HG02798 (cell line): Measurements from ENCODE around the gene SLC38A11.
A peak's percentile ranks its signal among the peaks of the same experiment; 100 is the strongest.
"Not testable (repeated sequence)": the region's sequence is repeated elsewhere in the genome, so short reads cannot be mapped to it uniquely, and the experiment has no call there.

Experiments
- ATAC-seq: cut with Tn5 transposase; IDR thresholded peaks from one replicate; pipeline ENCODE4 v1.9.1; 2021; ENCODE audit warnings: mild to moderate bottlenecking; ENCODE audit not compliant: unreplicated experiment, poor library complexity

The SLC38A11 gene, protein sequence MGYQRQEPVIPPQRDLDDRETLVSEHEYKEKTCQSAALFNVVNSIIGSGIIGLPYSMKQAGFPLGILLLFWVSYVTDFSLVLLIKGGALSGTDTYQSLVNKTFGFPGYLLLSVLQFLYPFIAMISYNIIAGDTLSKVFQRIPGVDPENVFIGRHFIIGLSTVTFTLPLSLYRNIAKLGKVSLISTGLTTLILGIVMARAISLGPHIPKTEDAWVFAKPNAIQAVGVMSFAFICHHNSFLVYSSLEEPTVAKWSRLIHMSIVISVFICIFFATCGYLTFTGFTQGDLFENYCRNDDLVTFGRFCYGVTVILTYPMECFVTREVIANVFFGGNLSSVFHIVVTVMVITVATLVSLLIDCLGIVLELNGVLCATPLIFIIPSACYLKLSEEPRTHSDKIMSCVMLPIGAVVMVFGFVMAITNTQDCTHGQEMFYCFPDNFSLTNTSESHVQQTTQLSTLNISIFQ

DNA sequence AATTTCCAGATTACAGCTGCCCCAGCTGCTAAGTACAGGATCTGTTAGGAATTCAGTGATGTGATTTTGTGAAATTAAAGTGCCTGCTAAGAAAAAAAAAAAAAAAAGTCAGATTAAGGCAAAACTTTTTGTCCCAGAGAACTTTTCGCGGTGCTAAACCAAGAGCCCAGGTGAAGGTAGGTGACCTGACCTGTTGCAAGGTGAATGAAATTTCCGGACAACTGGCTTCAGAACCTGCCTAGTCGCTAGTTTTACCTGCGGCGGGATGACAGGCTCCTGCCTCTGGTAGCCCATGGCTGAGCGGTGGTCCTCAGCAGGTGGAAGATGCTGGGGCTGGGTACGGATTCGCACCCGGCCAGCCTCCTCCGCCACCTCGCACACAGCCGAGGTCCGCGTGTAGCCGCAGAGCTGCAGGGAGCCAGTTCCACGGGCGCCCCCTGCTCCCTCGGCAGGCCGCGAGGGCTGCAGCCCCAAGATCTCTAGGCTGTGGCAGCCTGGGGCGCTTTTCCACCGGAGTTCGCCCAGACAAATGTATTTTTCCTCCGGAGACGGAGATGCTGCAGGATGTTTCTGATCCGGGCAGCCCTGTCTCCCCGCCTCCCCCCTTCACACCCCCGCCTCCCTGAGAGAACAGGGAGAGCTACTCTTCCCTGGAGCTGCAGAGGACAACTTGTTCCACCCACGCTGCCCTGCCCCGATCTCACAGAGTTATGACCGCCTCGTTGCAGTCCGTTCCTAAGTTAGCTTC, at the start of gene SLC38A11:
TSS of gene SLC38A11 (minus strand) at position 572 of the 748 bp plus-strand sequence. CDS start at position 294, 278 bp downstream.
- ATAC-seq: no peak

DNA sequence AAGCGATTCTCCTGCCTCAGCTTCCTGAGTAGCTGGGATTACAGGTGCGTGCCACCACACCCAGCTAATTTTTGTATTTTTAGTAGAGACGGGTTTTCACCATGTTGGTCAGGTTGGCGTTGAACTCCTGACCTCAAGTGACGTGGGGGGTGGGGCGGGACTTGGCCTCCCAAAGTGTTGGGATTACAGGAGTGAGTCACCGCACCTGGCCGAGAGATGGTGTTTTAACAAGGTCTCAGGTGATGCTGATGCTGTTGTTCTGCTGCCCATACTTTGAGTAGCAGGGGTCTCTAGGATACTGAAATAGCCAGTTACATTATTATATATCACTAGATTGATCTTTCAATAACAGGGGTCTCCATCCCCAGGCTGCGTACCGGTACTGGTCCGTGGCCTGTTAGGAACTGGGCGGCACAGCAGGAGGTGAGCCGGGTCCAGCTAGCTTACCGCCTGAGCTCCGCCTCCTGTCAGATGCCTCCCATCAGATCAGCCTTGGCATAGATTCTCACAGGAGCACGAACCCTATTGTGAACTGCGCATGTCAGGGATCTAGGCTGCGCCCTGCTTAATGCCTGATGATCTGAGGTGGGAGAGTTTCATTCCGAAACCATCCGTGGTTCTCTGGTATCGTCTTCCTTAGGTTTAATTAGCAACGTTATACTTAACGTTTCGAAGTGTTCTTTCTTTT, 48.3 kb upstream of the SLC38A11 start:
- ATAC-seq: no peak

DNA sequence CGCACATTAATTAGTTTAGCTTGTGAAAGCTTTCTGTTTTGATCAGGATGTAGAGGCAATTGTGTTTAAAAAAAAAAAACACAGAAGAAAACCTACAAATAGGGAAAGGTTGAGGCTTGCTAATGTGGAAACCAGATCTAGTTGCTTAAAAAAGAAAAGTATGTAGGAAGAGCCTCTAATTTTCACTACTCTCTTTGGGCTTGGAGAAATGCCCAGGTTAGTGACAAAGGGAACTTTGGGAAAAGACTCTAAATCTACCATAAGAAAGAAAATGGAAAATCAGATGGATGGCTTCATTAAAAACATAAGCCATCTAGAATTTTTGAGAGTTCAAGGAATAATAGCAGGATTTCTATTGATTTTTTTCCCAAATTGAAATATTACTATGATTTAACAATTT, 47.3 kb upstream of the SLC38A11 start:
- ATAC-seq: no peak

DNA sequence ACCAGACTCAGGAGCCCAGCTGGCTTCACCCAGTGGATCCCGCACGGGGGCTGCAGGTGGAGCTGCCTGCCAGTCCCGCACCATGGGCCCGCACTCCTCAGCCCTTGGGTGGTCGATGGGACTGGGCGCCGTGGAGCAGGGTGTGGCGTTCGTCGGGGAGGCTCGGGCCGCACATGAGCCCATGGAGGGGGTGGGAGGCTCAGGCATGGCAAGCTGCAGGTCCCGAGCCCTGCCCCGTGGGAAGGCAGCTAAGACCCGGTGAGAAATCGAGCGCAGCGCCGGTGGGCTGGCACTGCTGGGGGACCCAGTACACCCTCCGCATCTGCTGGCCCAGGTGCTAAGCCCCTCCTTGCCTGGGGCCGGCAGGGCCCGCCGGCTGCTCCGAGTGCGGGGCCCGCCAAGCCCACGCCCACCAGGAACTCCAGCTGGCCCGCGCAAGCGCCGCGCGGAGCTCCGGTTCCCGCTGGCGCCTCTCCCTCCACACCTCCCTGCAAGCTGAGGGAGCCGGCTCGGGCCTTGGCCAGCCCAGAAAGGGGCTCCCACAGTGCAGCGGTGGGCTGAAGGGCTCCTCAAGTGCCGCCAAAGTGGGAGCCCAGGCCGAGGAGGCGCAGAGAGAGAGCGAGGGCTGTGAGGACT, 39.5 kb upstream of the SLC38A11 start:
- ATAC-seq: not testable (repeated sequence)

DNA sequence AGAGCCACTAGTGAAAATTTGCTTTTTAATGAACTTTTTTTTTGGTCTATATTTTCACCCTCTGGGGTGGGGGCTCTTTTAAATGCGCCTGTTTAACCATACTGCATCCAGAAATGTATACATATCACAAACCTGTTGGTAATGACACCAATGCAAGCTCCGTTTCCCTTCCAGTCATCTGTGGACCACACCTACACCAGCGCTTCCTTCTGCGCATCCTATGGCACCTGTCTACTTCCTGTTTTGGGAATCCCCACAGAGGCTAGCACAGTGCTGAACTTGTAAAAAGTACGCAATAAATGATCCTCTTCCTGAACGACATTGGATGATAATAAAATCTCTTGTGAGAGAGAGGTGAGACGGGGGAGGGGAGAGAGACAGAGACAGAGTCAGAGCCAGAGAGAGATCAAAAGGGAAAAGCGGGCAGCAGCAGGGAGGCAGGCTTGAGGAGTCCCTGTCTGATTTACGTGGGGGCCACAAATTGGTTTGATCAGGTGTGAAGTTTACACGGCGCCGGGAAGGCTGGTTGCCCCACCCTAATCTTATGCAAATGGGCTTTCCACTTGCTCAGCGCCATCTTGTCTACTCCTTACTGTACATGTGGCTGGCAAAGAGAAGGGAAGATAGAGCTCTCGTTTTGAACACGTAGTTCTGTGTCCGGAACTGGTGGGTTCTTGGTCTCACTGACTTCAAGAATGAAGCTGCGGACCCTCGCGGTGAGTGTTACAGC, 38.1 kb upstream of the SLC38A11 start:
- ATAC-seq: no peak

DNA sequence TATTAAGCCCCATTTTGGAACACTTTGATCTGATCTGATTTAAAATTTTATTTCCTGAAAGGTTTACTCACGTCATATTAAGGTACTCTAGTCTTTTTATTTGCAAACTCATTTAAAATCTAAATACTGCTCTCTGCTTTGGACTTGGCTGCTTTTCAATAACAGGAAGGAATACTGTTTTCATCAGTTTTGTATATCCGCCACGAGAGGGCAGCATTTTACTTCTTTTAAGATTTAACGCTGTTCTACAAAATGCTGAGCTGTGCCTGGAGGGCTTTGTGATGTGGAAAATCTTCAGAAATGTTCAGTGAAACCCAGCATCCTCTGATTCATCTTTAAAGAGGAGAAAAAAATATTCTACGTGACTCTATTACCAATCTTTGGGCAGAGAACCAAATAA, 37.5 kb upstream of the SLC38A11 start:
- ATAC-seq: peak; percentile 77

DNA sequence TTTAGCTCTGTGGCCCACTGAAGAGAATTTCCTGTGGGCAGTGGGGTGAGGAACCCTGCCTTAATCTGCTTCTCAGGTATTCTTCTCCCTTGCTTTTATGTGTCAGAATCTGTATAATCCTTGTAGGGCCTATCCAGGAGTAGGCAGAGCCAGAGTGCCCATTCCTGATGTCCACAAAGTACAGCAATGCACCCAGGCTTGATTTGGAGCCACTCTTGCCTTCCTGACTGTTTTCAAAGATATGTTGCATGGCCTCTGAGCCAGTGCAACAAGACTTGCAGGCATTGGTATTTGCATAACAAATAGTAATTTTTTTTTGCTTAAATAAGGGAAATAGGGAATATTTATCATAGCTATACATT, 36.7 kb upstream of the SLC38A11 start:
- ATAC-seq: not testable (repeated sequence)

DNA sequence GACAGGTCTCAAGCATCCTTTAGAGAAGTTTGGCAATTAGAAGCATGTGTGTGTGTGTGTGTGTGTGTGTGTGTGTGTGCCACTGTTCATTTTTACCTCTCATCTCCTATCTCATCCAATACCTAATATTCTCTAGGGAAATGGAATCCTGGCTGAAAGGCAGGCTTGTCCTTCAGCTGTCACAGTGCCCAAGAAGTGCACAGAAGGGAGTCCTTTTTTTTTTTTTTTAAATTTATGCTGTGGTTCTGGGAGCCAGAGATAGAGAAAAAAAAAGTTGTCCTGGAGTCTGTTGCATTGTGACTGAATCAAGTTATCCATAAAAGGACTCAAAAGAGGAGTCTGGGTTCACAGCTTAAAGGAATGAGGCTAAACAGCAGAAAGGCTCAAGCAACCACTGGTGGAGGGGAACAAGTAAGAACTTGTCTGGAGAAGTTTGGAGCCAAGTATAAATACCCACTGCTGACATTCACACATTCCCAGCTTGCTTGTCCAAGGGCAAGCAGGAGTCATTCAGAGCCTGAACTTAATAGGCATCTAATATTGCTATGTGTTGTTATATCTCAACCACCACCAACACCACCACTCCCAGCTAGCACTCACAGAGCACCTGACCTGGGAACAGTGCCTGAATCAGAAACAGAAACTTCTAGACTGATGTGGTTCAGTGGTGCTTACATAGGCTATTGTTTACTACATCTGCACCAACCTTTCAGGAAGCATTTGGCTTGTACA, 36.2 kb upstream of the SLC38A11 start:
- ATAC-seq: peak; percentile 69

DNA sequence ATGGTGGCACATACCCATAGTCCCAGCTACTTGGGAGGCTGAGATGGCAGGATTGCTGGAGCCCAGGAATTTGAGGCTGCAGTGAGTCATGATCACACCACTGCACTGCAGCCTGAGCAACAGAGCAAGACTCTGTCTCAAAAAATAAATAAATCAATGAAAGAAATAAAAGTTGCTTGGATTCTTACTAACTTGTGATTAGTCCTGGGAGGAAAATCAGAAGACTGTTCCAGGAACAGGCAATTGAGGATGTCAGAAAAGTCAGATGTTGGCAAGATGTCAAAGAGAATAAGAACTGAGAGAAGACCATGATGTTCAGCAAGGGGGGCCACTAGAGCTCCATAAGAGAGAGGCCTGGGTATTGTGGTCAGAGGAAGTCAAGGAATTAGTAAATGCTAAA, 35.6 kb upstream of the SLC38A11 start:
- ATAC-seq: not testable (repeated sequence)

DNA sequence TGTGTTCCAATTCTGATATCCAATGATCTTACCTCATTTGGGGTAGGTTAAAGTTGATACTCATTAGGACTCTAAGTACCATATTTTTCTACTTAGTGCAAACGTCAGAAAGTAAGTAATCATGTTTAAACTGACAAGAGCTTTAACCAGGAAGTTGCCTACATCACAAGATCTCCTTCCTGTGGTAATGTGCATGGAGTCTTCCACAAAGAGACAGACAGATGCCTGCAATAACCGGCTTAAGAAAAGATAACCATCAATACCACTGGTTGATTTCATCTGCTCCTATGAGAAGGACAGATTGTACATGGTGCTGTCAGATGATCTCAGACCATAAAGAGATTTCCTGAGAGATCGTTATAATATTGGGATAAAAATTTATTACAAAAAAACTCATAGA, 33.5 kb upstream of the SLC38A11 start:
- not testable (repeated sequence) for ATAC-seq

DNA sequence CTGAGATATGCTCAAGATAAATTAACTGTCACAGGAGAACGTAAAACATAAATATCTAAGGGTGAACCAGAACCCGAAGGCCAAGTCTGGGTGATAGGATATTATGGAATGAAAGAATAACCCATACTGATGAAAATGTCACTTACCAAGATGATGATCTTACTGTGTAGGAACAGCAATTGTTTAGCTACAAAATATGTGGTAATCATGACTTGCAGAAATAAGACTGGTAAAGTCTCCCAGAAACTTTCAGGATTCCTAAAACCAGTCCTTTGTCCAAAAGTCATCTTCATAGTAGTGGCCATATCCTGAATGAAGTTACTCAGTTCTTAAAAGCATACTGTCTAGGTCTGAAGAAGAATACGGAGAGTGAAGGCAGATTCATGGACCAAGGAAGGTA, 30.7 kb upstream of the SLC38A11 start:
- not testable (repeated sequence) for ATAC-seq

DNA sequence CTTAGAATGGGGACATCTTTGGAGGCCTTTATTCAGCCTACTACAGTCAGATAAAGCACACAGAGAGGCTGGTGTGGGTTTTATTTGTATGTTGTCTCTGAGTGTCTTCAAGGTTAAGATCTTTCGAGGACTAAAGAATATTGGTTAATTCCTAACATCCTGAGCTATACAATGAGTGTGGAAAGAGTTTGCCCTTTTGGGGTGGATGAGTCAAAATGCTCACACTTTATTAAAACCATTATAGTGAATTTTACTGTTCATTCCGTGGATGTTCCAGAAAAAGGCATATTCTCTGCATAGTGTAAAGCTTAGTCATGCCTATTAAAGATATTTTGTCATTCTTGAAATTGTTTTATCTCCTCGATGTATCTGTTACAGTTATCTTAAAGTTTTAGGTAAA, 29.1 kb upstream of the SLC38A11 start:
- ATAC-seq: no peak

DNA sequence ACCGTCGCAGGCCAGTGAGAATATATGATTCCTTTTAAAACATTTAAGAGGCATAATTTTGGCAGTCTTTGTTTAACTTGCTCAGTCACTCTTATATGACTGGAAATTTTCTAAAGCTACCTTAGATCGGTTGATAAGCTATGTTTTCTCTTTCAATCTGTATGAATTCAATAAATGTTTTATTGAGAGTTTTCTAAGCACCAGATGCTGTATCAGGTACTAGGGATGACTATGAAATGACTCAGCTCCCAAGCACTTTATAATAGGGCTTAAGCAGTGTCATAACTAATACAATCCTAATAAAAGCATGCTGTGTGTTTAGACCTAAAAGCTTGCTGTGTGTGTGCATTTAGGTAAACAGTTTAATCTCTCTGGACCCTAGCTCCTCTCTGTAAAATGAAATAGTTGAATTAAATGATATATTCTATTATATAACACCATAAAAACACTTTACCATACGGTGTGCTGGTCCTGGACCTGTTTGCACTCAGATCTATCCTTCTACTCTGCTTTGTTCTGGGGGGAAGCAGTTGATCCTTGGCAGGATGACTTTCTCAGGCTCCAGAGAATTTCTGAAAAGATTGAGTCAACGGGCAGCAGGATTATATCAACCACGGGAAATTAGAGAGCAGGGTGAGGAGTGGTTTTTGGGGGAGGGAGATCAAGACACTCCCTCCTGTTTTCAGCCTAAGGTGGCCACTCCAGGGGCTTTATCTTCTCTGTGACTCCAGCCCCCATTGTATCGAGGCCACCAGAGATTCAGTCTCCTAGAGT, 26.1 kb upstream of the SLC38A11 start:
- no peak for ATAC-seq

DNA sequence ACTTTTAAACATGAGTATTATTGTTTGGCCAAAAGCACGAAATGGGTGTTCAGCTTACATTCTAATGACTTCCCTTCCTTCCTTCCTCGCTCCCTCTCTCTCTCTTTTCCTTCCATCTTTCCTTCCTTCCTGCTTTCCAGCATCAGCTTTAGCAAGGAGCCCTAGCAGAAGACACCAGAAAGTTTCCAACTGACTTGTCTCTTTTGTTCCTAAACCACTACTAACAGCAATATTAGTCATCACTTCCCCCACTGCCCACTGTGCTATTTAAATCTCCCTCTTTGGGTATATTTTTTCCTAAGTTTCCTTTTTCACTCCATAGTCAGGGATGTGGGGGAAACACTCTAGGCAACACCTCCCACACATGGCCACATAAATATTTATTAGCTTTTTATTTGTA, 25.4 kb upstream of the SLC38A11 start:
- not testable (repeated sequence) for ATAC-seq

DNA sequence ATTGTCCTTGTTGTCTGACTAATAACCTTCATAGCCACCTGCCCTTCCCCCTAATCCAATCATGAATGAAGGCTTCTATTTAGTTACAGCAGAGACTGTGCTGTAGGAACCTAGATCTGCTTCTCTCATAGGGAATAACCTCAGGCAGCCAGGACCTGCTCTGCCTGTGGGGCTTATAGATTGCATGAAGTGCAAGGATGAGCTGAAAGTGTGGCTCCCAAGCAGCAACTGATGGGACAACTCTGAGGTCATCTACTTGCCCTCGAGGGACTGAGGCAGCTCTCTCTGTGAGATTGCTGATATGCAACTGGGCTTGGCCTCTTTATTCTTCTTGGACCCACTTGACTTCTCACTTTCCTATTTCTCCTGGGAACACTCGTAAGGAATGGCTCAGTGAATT, 23.8 kb upstream of the SLC38A11 start:
- ATAC-seq: no peak

DNA sequence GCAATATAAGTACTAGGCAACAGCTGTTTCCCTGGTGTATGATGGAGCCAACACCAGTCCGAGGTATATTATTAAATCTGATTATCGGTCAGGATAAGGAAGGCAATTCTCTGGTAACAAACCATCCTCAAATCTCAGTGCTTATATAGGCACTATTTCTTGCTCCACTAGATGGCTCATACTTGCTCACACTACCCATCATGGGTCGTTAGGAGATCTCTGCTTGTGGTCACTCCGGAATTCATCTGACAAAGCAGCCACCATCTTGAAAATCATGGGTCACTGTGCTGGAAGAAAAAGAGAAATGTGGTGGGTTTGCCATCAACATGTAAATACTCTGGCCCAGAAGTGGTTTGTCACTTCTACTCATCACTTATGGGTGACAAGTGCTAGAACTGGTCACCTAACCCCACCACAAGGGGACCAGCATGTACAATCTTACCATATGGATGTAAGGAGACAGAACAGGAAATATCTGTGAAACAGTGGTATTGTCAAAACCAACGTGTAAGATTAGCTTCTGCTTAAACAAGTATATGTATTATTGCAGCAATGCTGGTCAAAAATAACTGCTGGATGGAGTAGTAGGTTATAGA, 21.6 kb upstream of the SLC38A11 start:
- not testable (repeated sequence) for ATAC-seq

DNA sequence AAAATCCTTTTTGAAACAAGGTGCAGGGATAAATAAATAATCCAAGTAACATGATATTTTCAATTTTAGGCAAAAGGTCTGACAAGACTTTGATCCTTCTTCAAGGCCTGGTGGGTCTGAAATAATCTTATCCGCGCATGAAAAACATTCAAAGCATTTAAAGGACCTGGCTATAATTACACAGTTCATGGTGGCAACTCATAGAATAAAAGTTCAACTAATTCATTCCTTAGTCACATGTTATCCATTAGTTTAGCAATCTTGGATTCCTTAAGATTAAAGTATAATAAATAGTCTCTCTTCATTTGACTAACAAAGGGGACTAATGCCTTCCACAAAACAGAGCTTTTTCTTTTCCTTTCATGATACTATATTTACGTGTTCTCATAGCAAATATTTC, 21.0 kb upstream of the SLC38A11 start:
- no peak for ATAC-seq

DNA sequence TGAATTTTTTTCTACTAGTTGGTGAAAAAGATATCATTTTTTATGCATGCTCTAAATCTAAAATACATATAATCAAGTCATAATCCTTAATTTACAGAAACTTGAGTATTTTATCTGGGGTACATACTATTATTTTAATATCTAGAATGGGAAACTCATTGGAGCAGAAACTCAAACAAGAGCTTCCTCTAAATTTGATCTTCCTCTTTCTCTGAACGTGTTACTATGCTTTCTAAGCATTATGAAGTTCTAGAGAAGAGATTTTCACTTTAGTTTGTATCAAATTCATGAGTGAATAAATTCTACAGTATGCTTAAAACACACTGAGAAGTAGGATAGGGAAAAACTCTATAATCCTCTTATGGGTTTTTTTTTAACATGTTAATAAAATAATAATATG, 20.6 kb upstream of the SLC38A11 start:
- ATAC-seq: no peak
